Calu3 (cell line): Measurements from ENCODE around the gene ZNF496. TPM values are rescaled to one million over a fixed set of nuclear protein-coding genes. Genes with fewer than 3 reads are reported as not detected.
"Not testable (repeated sequence)": the region's sequence is repeated elsewhere in the genome, so short reads cannot be mapped to it uniquely, and the experiment has no call there.

Source experiments
- BruUV-seq: library from RNA; stranded (reverse); fragments of 400-500 nt; replicated peaks from 2 replicates; lab custom pipeline; 2021; lab: Mats Ljungman, UMichigan
- CTCF ChIA-PET: fragments of 300-600 bp; sonication (Branson Sonifier 250); formaldehyde crosslinking; loops from one replicate; lab custom pipeline; 2022; ENCODE audit warnings: antibody characterized with exemption; lab: Charles Lee
- DNase-seq: peaks from one replicate; pipeline ENCODE4 v3.0.0; 2022
- H3K27ac Mint-ChIP-seq: one replicate; pipeline ENCODE4 v1.8.0; 2022; ENCODE audit warnings: mixed read lengths; ENCODE audit not compliant: unreplicated experiment
- H3K27me3 Mint-ChIP-seq: one replicate; pipeline ENCODE4 v1.8.0; 2022; ENCODE audit warnings: mixed read lengths; ENCODE audit not compliant: unreplicated experiment
- H3K36me3 Mint-ChIP-seq: one replicate; pipeline ENCODE4 v1.8.0; 2022; ENCODE audit warnings: mild to moderate bottlenecking, moderate library complexity, mixed read lengths; ENCODE audit not compliant: insufficient read depth, unreplicated experiment
- H3K4me1 Mint-ChIP-seq: one replicate; pipeline ENCODE4 v1.8.0; 2022; ENCODE audit warnings: mild to moderate bottlenecking, low read depth, mixed read lengths; ENCODE audit not compliant: unreplicated experiment
- H3K4me3 Mint-ChIP-seq: one replicate; pipeline ENCODE4 v1.8.0; 2022; ENCODE audit warnings: mild to moderate bottlenecking, low read depth, moderate library complexity, mixed read lengths; ENCODE audit not compliant: unreplicated experiment
- H3K9me3 Mint-ChIP-seq: one replicate; pipeline ENCODE4 v1.8.0; 2022; ENCODE audit warnings: low read depth, mixed read lengths; ENCODE audit not compliant: unreplicated experiment
- intact Hi-C: fragments of 100-400 bp; cut with micrococcal nuclease; formaldehyde crosslinking; loops from one replicate; pipeline ENCODE4 v1.10.0; 2022; ENCODE audit not compliant: unreplicated experiment
- total RNA-seq: library from RNA; stranded (reverse); gene quantifications from 2 replicates; pipeline ENCODE4 v1.2.3, GENCODE V29; 2022
- TF ChIP-seq, protein P1 (sequence below): fragments of 200-600 bp; IDR thresholded peaks from one replicate; pipeline ENCODE4 v1.8.0; 2022; ENCODE audit warnings: antibody characterized with exemption; ENCODE audit not compliant: unreplicated experiment

Gene ZNF496
- total RNA-seq, 1 experiment from 2014 or later: 36.9 TPM

DNA sequence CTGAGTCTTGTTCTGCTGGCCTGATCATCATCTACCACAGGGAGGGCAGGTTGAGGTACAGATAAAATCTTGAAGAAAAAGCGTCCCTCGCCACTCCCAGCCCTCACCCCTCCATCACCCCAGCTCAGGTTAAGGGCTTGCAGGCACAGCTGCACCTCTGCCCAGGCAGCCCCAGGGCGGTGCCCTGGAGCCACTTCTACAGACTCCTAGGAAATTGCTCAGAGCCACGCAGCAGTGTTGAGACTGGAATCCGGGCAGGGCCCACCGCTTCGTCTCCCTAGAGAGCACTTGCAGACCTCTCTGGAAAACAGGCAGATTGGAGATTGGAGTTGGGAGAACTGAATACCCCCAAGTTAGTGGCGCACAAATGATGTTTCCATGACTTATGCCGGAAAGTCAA is 40.5 kb downstream of the ZNF496 start:
- BruUV-seq: no TSS peak
- H3K27ac Mint-ChIP-seq: no peak overlapping the region
- no peaks in the 10 kb centered on the region for H3K4me1 Mint-ChIP-seq
- DNase-seq: no peak
- no peak overlapping the region for H3K4me3 Mint-ChIP-seq
- H3K27me3 Mint-ChIP-seq: no peaks in the 10 kb centered on the region
- H3K9me3 Mint-ChIP-seq: peaks cover 17% of the 10 kb centered on the region
- TF ChIP-seq, protein P1, sequence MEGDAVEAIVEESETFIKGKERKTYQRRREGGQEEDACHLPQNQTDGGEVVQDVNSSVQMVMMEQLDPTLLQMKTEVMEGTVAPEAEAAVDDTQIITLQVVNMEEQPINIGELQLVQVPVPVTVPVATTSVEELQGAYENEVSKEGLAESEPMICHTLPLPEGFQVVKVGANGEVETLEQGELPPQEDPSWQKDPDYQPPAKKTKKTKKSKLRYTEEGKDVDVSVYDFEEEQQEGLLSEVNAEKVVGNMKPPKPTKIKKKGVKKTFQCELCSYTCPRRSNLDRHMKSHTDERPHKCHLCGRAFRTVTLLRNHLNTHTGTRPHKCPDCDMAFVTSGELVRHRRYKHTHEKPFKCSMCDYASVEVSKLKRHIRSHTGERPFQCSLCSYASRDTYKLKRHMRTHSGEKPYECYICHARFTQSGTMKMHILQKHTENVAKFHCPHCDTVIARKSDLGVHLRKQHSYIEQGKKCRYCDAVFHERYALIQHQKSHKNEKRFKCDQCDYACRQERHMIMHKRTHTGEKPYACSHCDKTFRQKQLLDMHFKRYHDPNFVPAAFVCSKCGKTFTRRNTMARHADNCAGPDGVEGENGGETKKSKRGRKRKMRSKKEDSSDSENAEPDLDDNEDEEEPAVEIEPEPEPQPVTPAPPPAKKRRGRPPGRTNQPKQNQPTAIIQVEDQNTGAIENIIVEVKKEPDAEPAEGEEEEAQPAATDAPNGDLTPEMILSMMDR: no peak
- H3K36me3 Mint-ChIP-seq: peaks cover 8% of the 10 kb centered on the region
- CTCF ChIA-PET: no interaction called here
- intact Hi-C loops: no loop called here

DNA sequence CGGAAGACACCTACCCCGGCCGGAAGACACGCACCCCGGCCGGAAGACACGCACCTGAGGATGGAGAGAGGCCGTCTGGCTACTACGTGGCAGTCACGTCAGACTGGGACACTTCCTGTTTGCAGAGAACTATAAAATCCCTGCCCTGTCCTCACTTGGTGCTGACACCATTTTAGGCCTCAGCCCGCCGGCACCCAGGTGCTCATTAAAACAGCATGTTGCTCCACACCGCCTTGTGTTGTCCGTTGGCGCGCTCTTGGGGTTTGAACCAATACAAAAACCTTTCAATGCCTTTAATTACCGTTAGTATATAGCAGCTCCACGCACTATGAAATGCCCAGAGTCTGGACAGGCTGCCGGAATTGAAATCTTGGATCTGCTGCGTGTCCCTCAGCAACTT is 41.1 kb downstream of the ZNF496 start:
- H3K27ac Mint-ChIP-seq: no peak overlapping the region
- H3K9me3 Mint-ChIP-seq: peaks cover 21% of the 10 kb centered on the region
- BruUV-seq: no TSS peak
- no peak for DNase-seq
- no peaks in the 10 kb centered on the region for H3K4me1 Mint-ChIP-seq
- TF ChIP-seq, protein P1: no peak
- H3K27me3 Mint-ChIP-seq: no peaks in the 10 kb centered on the region
- H3K4me3 Mint-ChIP-seq: no peak overlapping the region
- peaks cover 8% of the 10 kb centered on the region for H3K36me3 Mint-ChIP-seq
- intact Hi-C loops: no loop called here
- CTCF ChIA-PET: no interaction called here

DNA sequence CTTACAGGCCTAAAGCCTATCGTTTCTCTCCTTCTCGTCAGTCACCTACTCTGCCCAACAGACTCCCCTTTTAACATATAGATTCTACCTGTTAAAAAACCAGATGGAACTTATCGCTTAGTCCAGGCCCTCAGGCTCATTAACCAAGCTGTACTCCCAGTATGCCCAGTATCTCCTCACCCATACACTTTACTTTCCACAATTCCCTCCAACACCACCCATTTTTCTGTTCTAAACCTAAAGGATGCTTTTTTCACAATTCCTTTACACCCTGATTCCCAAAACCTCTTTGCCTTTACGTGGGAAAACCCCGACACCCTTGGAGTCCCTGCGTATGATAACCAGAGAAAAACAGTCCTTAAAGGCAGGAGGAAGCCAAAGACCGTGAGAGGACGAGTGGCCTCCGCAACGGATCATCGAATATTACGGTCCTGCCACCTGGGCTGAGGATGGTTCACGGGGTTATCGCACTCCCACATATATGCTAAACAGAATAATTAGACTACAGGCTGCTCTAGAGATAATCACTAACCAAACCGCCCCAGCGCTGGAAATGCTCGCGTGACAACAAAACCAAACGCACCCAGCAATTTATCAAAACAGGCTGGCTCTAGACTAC is 42.3 kb downstream of the ZNF496 start:
- H3K36me3 Mint-ChIP-seq, H3K27me3 Mint-ChIP-seq, intact Hi-C loops, CTCF ChIA-PET, H3K4me1 Mint-ChIP-seq, DNase-seq, H3K4me3 Mint-ChIP-seq, H3K27ac Mint-ChIP-seq, BruUV-seq: not testable (repeated sequence)
- H3K9me3 Mint-ChIP-seq: peaks cover 22% of the 10 kb centered on the region

DNA sequence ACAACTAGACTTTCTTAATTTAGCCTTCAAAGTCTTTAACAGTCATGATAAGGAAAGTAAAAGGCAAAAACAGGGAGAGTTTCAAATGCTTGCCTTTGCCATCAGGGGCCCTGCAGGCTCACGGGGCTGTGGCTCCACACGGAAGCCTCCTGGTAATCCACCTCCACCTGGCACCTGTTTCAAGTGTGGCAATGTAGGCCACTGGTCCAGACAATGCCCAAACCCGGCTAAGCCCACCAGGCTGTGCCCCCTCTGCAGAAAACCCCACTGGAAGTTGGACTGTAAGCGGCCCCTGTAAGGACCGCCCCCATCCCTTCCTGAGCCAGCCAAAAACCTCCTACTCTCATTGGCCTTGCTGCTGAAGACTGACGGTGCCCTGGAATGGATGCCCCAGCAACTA is 43.3 kb downstream of the ZNF496 start:
- DNase-seq: no peak
- intact Hi-C loops: no loop called here
- no peaks in the 10 kb centered on the region for H3K27me3 Mint-ChIP-seq
- no peak overlapping the region for H3K27ac Mint-ChIP-seq
- peaks cover 8% of the 10 kb centered on the region for H3K36me3 Mint-ChIP-seq
- no peak overlapping the region for H3K4me3 Mint-ChIP-seq
- CTCF ChIA-PET: no interaction called here
- BruUV-seq: no TSS peak
- TF ChIP-seq, protein P1: no peak
- H3K9me3 Mint-ChIP-seq: peaks cover 25% of the 10 kb centered on the region
- no peaks in the 10 kb centered on the region for H3K4me1 Mint-ChIP-seq

DNA sequence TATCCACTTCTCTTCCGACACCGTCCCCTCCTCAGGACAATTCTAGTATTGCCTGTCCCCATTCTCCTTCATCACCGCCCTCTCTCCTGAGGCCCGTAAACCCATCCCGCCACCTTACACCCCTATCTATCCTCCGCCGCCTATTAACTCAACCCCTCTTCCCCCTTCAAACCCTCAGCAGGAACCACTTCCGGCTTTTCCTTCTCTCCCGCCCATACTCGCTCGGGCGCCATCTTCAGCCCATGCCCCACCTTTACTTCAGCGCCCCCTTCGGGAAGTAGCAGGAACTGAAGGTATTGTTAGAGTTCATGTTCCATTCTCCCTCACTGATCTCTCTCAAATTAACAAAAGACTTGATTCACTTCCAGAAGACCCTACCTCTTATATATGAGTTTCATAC is 44.2 kb downstream of the ZNF496 start:
- peaks cover 25% of the 10 kb centered on the region for H3K9me3 Mint-ChIP-seq
- no peak overlapping the region for H3K4me3 Mint-ChIP-seq
- DNase-seq: no peak
- CTCF ChIA-PET: no interaction called here
- no peak overlapping the region for H3K27ac Mint-ChIP-seq
- peaks cover 8% of the 10 kb centered on the region for H3K36me3 Mint-ChIP-seq
- TF ChIP-seq, protein P1: no peak
- intact Hi-C loops: no loop called here
- no TSS peak for BruUV-seq
- no peaks in the 10 kb centered on the region for H3K4me1 Mint-ChIP-seq
- H3K27me3 Mint-ChIP-seq: no peaks in the 10 kb centered on the region
